Fibroblast of lung (primary cell): ENCODE data around the gene ACOT2. TPM values are rescaled to one million over a fixed set of nuclear protein-coding genes. Genes with fewer than 3 reads are reported as not detected.
"Not testable (repeated sequence)": the region's sequence is repeated elsewhere in the genome, so short reads cannot be mapped to it uniquely, and the experiment has no call there.

ENCODE experiments used
- DNase-seq, 2 donors: peaks; one replicate each; pipeline versions ENCODE4 v3.0.0 to v3.0.0-alpha.2; 2010; ENCODE audit warnings: low read depth in 2 of 2
- H2AFZ ChIP-seq: 2 replicates; pipeline ENCODE4 v1.5.1; 2012; ENCODE audit warnings: low read length, control low read depth, inconsistent platforms
- H3K27ac ChIP-seq: 2 replicates; pipeline ENCODE4 v1.5.1; 2011; ENCODE audit warnings: low read length, control low read depth; ENCODE audit not compliant: insufficient read depth
- H3K27me3 ChIP-seq: 2 replicates; pipeline ENCODE4 v1.5.1; 2011; ENCODE audit warnings: mild to moderate bottlenecking, low read length; ENCODE audit not compliant: control insufficient read depth, insufficient read depth
- H3K36me3 ChIP-seq: 2 replicates; pipeline ENCODE4 v1.5.1; 2011; ENCODE audit warnings: low read length; ENCODE audit not compliant: control insufficient read depth, insufficient read depth
- H3K4me1 ChIP-seq: 2 replicates; pipeline ENCODE4 v1.5.1; 2011; ENCODE audit warnings: low read length; ENCODE audit not compliant: control insufficient read depth, insufficient read depth; ENCODE audit errors: extremely low read depth
- H3K4me2 ChIP-seq: 2 replicates; pipeline ENCODE4 v1.5.1; 2011; ENCODE audit warnings: low read length, control low read depth; ENCODE audit not compliant: insufficient read depth; ENCODE audit errors: extremely low read depth
- H3K4me3 ChIP-seq, 4 experiments: fragments of 200-600 bp in 1 of 4; sonication (generic) in 1 of 4; replicated peaks in 1 of 4; 2 replicates each; pipeline ENCODE4 v1.5.1; 2011 to 2016; ENCODE audit warnings: low read length in 4 of 4, low read depth in 3 of 4, mild to moderate bottlenecking in 3 of 4, control low read depth in 2 of 4, inconsistent platforms in 1 of 4, mixed read lengths in 1 of 4; ENCODE audit not compliant: insufficient read depth in 1 of 4; ENCODE audit errors: control extremely low read depth in 1 of 4
- H3K79me2 ChIP-seq: 2 replicates; pipeline ENCODE4 v1.5.1; 2012; ENCODE audit warnings: mild to moderate bottlenecking, low read length, inconsistent platforms; ENCODE audit not compliant: control insufficient read depth, insufficient read depth
- H3K9ac ChIP-seq: 2 replicates; pipeline ENCODE4 v1.5.1; 2011; ENCODE audit warnings: mild to moderate bottlenecking, low read length, control low read depth; ENCODE audit not compliant: insufficient read depth
- H3K9me3 ChIP-seq: 2 replicates; pipeline ENCODE4 v1.5.1; 2012; ENCODE audit warnings: low read depth, low read length; ENCODE audit not compliant: control insufficient read depth, insufficient read depth
- H4K20me1 ChIP-seq: 2 replicates; pipeline ENCODE4 v1.5.1; 2011; ENCODE audit warnings: low read length; ENCODE audit not compliant: control insufficient read depth, insufficient read depth; ENCODE audit errors: extremely low read depth
- EZH2 ChIP-seq: IDR thresholded peaks from 2 replicates; pipeline ENCODE4 v1.5.1; 2012; ENCODE audit warnings: low read length, control low read depth, mild to moderate bottlenecking; ENCODE audit errors: missing control alignments
- polyA plus RNA-seq, 2 donors: library from polyadenylated mRNA; depleted of rRNA in 1 of 2; stranded (reverse) in 1 of 2; unstranded in 1 of 2; fragments of >200 nt; gene quantifications; 2 replicates each; pipeline ENCODE4 v1.2.1, GENCODE V29; 2011 to 2012; ENCODE audit warnings: missing spikeins in 1 of 2
- total RNA-seq: library from RNA; depleted of rRNA; stranded (reverse); fragments of >200 nt; gene quantifications from 2 replicates; pipeline ENCODE4 v1.2.1, GENCODE V29; 2014
- TF ChIP-seq, protein P1 (sequence below), 2 donors: IDR thresholded peaks in 1 of 2; conservative IDR thresholded peaks in 1 of 2; 1 replicate in 1 of 2; 2 replicates in 1 of 2; pipeline ENCODE4 v1.5.1; 2011 to 2012; ENCODE audit warnings: low read length in 2 of 2, control low read depth in 1 of 2, inconsistent platforms in 1 of 2, low read depth in 1 of 2, mild to moderate bottlenecking in 1 of 2

Gene ACOT2
- total and polyA plus RNA-seq, 2 donors (not counting 1 experiment from before 2014, with no cell fraction given) = 27.1 to 39.1 TPM

DNA sequence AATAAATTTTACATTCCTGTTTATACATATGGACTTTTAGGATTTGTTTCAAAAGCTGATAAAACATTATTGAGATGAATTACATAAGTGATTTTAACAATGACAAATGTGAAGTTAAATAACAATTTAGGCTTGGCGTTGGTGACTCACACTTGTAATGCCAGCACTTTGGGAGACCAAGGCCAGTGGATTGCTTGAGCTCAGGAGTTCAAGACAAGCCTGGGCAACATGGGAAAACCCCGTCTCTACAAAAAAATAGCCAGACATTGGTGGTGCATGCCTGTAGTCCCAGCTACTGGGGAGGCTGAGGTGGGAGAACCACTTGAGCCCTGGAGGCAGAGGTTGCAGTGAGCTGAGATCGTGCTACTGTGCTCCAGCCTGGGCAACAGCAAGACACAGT, 7.4 kb downstream of the ACOT2 start:
- no peaks in the 10 kb centered on the region for H4K20me1 ChIP-seq
- H3K27ac ChIP-seq = no peak overlapping the region
- DNase-seq = no peak
- H3K79me2 ChIP-seq = no peaks in the 10 kb centered on the region
- no peaks in the 10 kb centered on the region for H3K27me3 ChIP-seq
- H2AFZ ChIP-seq = no peak overlapping the region
- H3K4me2 ChIP-seq = no peak overlapping the region
- TF ChIP-seq, protein P1, sequence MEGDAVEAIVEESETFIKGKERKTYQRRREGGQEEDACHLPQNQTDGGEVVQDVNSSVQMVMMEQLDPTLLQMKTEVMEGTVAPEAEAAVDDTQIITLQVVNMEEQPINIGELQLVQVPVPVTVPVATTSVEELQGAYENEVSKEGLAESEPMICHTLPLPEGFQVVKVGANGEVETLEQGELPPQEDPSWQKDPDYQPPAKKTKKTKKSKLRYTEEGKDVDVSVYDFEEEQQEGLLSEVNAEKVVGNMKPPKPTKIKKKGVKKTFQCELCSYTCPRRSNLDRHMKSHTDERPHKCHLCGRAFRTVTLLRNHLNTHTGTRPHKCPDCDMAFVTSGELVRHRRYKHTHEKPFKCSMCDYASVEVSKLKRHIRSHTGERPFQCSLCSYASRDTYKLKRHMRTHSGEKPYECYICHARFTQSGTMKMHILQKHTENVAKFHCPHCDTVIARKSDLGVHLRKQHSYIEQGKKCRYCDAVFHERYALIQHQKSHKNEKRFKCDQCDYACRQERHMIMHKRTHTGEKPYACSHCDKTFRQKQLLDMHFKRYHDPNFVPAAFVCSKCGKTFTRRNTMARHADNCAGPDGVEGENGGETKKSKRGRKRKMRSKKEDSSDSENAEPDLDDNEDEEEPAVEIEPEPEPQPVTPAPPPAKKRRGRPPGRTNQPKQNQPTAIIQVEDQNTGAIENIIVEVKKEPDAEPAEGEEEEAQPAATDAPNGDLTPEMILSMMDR (conservative IDR thresholded peaks at IDR 0.05 in 1 of 2, IDR thresholded peaks at IDR 0.05 in 1 of 2; ENCODE audit: low read depth in 1 of 2, low read length in 2 of 2) = no peak
- no peak for TF ChIP-seq EZH2
- no peaks in the 10 kb centered on the region for H3K9me3 ChIP-seq
- no peak overlapping the region for H3K9ac ChIP-seq
- H3K4me1 ChIP-seq = no peaks in the 10 kb centered on the region
- no peak overlapping the region for H3K4me3 ChIP-seq
- H3K36me3 ChIP-seq = no peaks in the 10 kb centered on the region

DNA sequence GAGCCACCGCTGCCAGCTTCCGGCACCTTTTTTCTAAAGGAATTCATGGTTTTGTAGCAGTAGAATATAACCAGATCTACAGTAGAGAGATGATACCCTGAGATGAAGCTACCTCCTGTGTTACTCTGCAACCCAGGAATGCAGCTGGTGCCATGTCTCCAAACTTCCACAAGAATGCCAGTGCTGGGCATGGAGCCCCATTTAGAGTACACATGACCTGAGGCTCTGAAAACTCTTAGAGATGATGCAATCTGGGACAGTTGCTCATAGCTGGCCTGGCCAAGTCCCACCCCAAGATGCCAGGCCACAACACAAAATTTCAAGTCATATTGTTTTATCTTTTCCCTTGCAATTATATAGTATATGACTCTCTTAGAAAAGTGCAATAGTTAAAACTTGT, 8.2 kb downstream of the ACOT2 start:
- H2AFZ ChIP-seq, H3K27ac ChIP-seq, H3K79me2 ChIP-seq, H3K27me3 ChIP-seq, H3K4me2 ChIP-seq, DNase-seq, H3K4me3 ChIP-seq, H3K4me1 ChIP-seq, H4K20me1 ChIP-seq, H3K9me3 ChIP-seq, H3K36me3 ChIP-seq, H3K9ac ChIP-seq: not testable (repeated sequence)

DNA sequence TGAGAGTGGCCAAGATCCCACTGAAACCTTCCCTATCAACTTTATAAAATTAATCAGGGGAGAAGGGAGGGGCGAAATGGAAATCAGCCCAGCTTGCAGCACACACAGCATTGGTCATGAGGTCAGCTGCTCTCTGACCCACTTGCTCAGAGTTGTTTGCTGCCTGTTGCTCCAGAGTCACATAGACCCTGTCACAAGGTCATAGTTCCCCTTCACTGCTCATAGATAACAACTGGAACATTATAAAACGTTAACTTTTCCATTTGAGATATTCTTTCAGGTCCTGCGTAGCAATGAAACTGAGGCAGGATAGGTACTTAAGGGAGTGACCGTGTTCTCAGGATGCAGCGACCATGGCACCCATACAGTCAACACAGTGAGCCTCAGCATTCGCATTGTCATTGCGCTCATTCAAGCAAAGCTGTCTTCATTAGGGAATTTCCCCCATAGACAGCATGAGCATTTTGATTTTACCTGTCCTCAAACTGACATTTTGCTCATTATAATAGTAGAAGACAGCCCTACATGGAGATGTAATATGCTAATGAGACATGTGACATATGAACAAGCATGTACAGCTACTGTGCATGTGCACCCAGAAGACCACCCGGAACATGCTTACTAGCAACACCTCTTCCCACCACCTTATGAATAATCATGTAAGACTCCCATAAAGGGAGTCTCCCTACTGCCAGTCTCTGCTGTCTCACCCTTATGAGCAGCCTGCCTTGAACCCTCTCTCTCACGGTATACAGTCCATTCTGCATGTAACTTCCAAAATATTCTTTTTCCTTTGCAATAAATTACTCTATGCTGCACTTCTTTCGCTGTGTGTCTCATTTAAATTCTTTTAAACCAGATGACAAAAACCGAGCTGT, 13.3 kb downstream of the ACOT2 start:
- not testable (repeated sequence) for H3K79me2 ChIP-seq, H3K4me1 ChIP-seq, H3K27ac ChIP-seq, H3K9me3 ChIP-seq, DNase-seq, H3K27me3 ChIP-seq, H3K4me2 ChIP-seq, H3K9ac ChIP-seq, H4K20me1 ChIP-seq, H3K4me3 ChIP-seq, H2AFZ ChIP-seq, H3K36me3 ChIP-seq

DNA sequence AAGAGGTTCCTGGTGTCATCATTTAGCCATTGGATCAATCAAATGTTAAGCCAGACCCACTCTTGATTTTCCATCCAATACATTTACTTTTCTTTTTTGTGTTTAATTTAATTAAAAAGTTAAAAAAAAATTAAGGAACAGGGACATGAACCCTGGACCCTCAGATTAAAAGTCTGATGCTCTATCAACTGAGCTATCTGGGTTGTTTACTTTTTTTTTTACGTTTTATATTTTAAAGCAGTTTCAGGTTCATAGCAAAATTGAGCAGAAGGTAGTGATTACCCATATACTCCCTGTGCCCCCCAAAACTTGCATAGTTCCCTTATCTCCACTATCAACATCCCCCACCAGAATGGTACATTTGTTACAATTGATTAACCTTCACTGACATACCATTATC, 19.7 kb downstream of the ACOT2 start:
- Histone ChIP-seq H3K36me3 (no peaks in the 10 kb centered on the region), H3K27ac (no peak overlapping the region), H3K9ac (no peak overlapping the region), H3K4me2 (no peak overlapping the region), H4K20me1 (no peaks in the 10 kb centered on the region), H3K4me1 (no peaks in the 10 kb centered on the region), H3K79me2 (no peaks in the 10 kb centered on the region), H3K9me3 (no peaks in the 10 kb centered on the region), H3K4me3 (no peak overlapping the region), H2AFZ (no peak overlapping the region), H3K27me3 (no peaks in the 10 kb centered on the region)
- TF ChIP-seq, protein P1 (conservative IDR thresholded peaks at IDR 0.05 in 1 of 2, IDR thresholded peaks at IDR 0.05 in 1 of 2; ENCODE audit: low read depth in 1 of 2, low read length in 2 of 2) = no peak
- TF ChIP-seq EZH2 = no peak
- DNase-seq = no peak
